ENCODE results near the gene ABI3BP. TPM values are rescaled to one million over a fixed set of nuclear protein-coding genes. Genes with fewer than 3 reads are reported as not detected.

Gene ABI3BP
- total RNA-seq: 100 to 1,000 TPM in 3 of 6 donors, 10 to 100 TPM in 3; 46.1 to 130 (median 101) TPM

GRCh38 chr3:100993309-100993708 lies at the start of gene ABI3BP:
Gene ABI3BP, minus strand, starts transcription at chr3:100993421. Its CDS starts 37 bp downstream, at chr3:100993384.
- H3K27ac ChIP-seq: peak within 1 kb of the TSS; percentile 54 to 60 (median 56)
- TF ChIP-seq POLR2AphosphoS5 (IDR thresholded peaks at IDR 0.05) (peak; percentile 31 to 80), EP300 (IDR thresholded peaks at IDR 0.05) (no peak), POLR2A (IDR thresholded peaks at IDR 0.05) (peak in 1 of 4 donors; percentile 43), CTCF (IDR thresholded peaks at IDR 0.05) (no peak)
- H3K4me1 ChIP-seq: no peaks in the 10 kb centered on the region
- peak within 1 kb of the TSS; percentile 22 to 44 (median 34) for H3K4me3 ChIP-seq
- H3K9me3 ChIP-seq: no peaks in the 10 kb centered on the region
- DNase-seq: peak; percentile 26 to 47
- no peaks in the 10 kb centered on the region for H3K27me3 ChIP-seq
- H3K36me3 ChIP-seq: no peaks in the 10 kb centered on the region
- ATAC-seq (ENCODE audit: low FRiP score in 2 of 2): peak; percentile 86 to 96
- WGBS, 2 donors: 14 to 34% methylated on average over 5 of the region's 5 CpGs

DNA sequence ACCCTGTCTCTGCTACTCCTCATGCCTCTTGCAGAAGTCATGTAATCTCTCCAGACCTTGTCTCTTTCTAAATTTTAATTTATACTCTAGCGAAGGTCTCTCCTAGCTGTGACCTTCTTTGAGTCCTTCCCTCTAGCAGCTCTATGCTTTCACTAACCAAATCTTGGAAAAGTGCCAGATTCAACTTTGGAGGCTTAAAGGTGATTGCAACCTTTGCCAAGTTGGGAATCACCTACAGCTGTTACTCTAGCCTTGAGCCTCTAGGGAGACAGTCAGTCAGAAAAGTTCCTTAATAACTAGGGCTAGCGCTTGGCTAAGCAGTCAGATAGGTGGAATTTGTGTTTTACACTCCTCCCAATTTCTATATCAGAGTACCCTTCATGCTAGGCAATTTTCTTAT lies 46.1 kb upstream of the ABI3BP start:
- DNase-seq: no peak
- 87 to 100% methylated on average over 2 of the region's 2 CpGs for WGBS, 2 donors
- no peaks in the 10 kb centered on the region for H3K27me3 ChIP-seq

DNA sequence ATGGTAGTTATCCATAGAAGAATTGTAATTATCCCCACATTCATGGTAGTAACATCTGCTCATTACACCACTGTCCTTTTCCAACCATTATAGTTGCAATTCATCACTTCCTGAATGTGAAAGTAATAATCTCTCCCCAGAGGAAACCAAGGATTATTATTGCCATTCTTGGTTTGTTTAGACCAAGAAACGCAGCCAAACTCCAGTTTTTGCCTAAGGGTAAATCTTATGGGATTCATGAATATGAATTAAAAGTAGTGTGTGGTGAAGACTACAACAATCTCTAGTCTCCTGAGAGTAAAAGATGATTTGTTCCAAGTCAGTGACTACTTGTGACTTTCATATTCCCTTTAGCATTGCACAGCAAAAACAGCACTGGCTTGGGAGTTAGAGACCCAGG lies 45.7 kb upstream of the ABI3BP start:
- 41 to 65% methylated on average over 1 of the region's 1 CpG for WGBS, 2 donors
- Histone ChIP-seq H3K9me3 (no peaks in the 10 kb centered on the region), H3K4me1 (peaks cover 0 to 4% (median 0%) of the 10 kb centered on the region in 4 donors), H3K4me3 (no peak overlapping the region), H3K27me3 (no peaks in the 10 kb centered on the region), H3K27ac (no peak overlapping the region), H3K36me3 (no peaks in the 10 kb centered on the region)
- no peak for TF ChIP-seq POLR2AphosphoS5 (IDR thresholded peaks at IDR 0.05)
- TF ChIP-seq CTCF (IDR thresholded peaks at IDR 0.05): no peak
- TF ChIP-seq POLR2A (IDR thresholded peaks at IDR 0.05): no peak
- no peak for TF ChIP-seq EP300 (IDR thresholded peaks at IDR 0.05)
- DNase-seq: no peak
- no peak for ATAC-seq (ENCODE audit: low FRiP score in 2 of 2)

More for the DNA sequence above, 46.1 kb upstream of the ABI3BP start:
- no peak for ATAC-seq (ENCODE audit: low FRiP score in 2 of 2)
- Histone ChIP-seq H3K4me1 (peaks cover 0 to 4% (median 0%) of the 10 kb centered on the region in 4 donors), H3K4me3 (no peak overlapping the region), H3K27ac (no peak overlapping the region), H3K9me3 (no peaks in the 10 kb centered on the region), H3K36me3 (no peaks in the 10 kb centered on the region)
- TF ChIP-seq CTCF (IDR thresholded peaks at IDR 0.05) (no peak), POLR2AphosphoS5 (IDR thresholded peaks at IDR 0.05) (no peak), POLR2A (IDR thresholded peaks at IDR 0.05) (no peak), EP300 (IDR thresholded peaks at IDR 0.05) (no peak)

- ATAC-seq (ENCODE audit: low FRiP score in 2 of 2) (no peak), DNase-seq (no peak)
- Histone ChIP-seq H3K27ac (no peak overlapping the region), H3K4me1 (peaks cover 0 to 4% (median 0%) of the 10 kb centered on the region in 4 donors), H3K36me3 (no peaks in the 10 kb centered on the region), H3K4me3 (no peak overlapping the region), H3K27me3 (no peaks in the 10 kb centered on the region), H3K9me3 (no peaks in the 10 kb centered on the region)
- 92 to 97% methylated on average over 1 of the region's 1 CpG for WGBS, 2 donors
- no peak for TF ChIP-seq EP300 (IDR thresholded peaks at IDR 0.05)
- no peak for TF ChIP-seq CTCF (IDR thresholded peaks at IDR 0.05)
- TF ChIP-seq POLR2A (IDR thresholded peaks at IDR 0.05): no peak
- TF ChIP-seq POLR2AphosphoS5 (IDR thresholded peaks at IDR 0.05): no peak
These were observed 45.2 kb upstream of the ABI3BP start for GRCh38 chr3:101038393-101038792.

DNA sequence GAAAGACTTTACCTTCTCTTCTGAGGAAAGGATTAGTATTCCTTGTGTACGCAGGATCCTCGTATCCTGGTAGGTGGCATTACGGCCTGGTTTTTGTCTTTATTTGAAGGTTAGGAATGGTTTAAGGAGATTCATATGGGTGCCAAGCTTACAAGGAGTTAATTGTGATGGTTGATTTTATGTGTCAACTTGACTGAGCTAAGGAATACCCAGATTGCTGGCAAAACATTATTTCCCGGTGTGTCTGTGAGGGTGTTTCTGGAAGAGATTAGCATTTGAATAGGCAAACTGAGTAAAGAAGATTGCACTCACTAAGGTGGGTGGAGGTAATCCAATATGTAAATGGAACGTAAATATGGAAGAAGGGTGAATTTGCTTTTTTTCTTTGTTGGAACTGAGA lies 44.4 kb upstream of the ABI3BP start:
- Histone ChIP-seq H3K36me3 (no peaks in the 10 kb centered on the region), H3K4me1 (peaks cover 0 to 4% (median 0%) of the 10 kb centered on the region in 4 donors)
- TF ChIP-seq CTCF (IDR thresholded peaks at IDR 0.05): no peak
- no peak for TF ChIP-seq POLR2A (IDR thresholded peaks at IDR 0.05)
- no peak for TF ChIP-seq POLR2AphosphoS5 (IDR thresholded peaks at IDR 0.05)
- TF ChIP-seq EP300 (IDR thresholded peaks at IDR 0.05): no peak

More for the DNA sequence above, 44.4 kb upstream of the ABI3BP start:
- WGBS, 2 donors: 94 to 95% methylated on average over 5 of the region's 5 CpGs
- H3K4me3 ChIP-seq: no peak overlapping the region
- H3K9me3 ChIP-seq: no peaks in the 10 kb centered on the region
- H3K27me3 ChIP-seq: no peaks in the 10 kb centered on the region
- ATAC-seq (ENCODE audit: low FRiP score in 2 of 2) (no peak), DNase-seq (no peak)
- no peak overlapping the region for H3K27ac ChIP-seq

Measured in upper lobe of left lung (tissue), 6 donors.